ENCODE results near the gene SYTL4. TPM values are rescaled to one million over a fixed set of nuclear protein-coding genes. Genes with fewer than 3 reads are reported as not detected.

SYTL4 gene
- total RNA-seq, 2 experiments from 2014 or later = not detected

GRCh38 chrX:100648458-100649417 lies 83.2 kb downstream of the SYTL4 start:
- CTCF ChIA-PET (ENCODE audit: unreplicated experiment) = no interaction called here
- H3K79me2 ChIP-seq (ENCODE audit: insufficient read depth, low read depth, low read length) = no peaks in the 10 kb centered on the region

GRCh38 chrX:100647739-100648138 lies 84.2 kb downstream of the SYTL4 start:
- intact Hi-C loops (cut with micrococcal nuclease; ENCODE audit: unreplicated experiment) = no loop called here
- Histone ChIP-seq H3K36me3 (ENCODE audit: insufficient read depth, low read length) (no peaks in the 10 kb centered on the region), H3K4me3 (ENCODE audit: low read depth, low read length, poor library complexity, severe bottlenecking) (no peak overlapping the region), H2AFZ (ENCODE audit: low read length) (no peak overlapping the region), H4K20me1 (ENCODE audit: insufficient read depth, low read length) (no peaks in the 10 kb centered on the region), H3K4me1 (ENCODE audit: insufficient read depth, low read length, poor library complexity, severe bottlenecking) (peaks cover 13% of the 10 kb centered on the region), H3K9me2 (ENCODE audit: insufficient read depth, low read length) (no peaks in the 10 kb centered on the region), H3K27ac (ENCODE audit: low read depth, low read length, poor library complexity, severe bottlenecking) (no peak overlapping the region), H3K79me2 (ENCODE audit: insufficient read depth, low read depth, low read length) (no peaks in the 10 kb centered on the region), H3K9me3 (ENCODE audit: low read length) (no peaks in the 10 kb centered on the region), H3K4me2 (ENCODE audit: low read length) (no peak overlapping the region)
- POLR2A ChIA-PET = no interaction called here
- CTCF ChIA-PET (ENCODE audit: unreplicated experiment) = no interaction called here
- TF ChIP-seq, protein P1, sequence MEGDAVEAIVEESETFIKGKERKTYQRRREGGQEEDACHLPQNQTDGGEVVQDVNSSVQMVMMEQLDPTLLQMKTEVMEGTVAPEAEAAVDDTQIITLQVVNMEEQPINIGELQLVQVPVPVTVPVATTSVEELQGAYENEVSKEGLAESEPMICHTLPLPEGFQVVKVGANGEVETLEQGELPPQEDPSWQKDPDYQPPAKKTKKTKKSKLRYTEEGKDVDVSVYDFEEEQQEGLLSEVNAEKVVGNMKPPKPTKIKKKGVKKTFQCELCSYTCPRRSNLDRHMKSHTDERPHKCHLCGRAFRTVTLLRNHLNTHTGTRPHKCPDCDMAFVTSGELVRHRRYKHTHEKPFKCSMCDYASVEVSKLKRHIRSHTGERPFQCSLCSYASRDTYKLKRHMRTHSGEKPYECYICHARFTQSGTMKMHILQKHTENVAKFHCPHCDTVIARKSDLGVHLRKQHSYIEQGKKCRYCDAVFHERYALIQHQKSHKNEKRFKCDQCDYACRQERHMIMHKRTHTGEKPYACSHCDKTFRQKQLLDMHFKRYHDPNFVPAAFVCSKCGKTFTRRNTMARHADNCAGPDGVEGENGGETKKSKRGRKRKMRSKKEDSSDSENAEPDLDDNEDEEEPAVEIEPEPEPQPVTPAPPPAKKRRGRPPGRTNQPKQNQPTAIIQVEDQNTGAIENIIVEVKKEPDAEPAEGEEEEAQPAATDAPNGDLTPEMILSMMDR (conservative IDR thresholded peaks at IDR 0.05; ENCODE audit: low read length) = no peak
- TF ChIP-seq EZH2phosphoT487 (IDR thresholded peaks at IDR 0.05; ENCODE audit: borderline replicate concordance, low read depth, low read length) = no peak
- no TSS peak for BruUV-seq (replicated peaks)
- DNase-seq (ENCODE audit: low spot score) = no peak

More at GRCh38 chrX:100648458-100649417, 83.2 kb downstream of the SYTL4 start:
- Histone ChIP-seq H3K4me3 (ENCODE audit: low read depth, low read length, poor library complexity, severe bottlenecking) (no peak overlapping the region), H3K36me3 (ENCODE audit: insufficient read depth, low read length) (no peaks in the 10 kb centered on the region), H2AFZ (ENCODE audit: low read length) (no peak overlapping the region), H3K9me2 (ENCODE audit: insufficient read depth, low read length) (no peaks in the 10 kb centered on the region), H3K9me3 (ENCODE audit: low read length) (no peaks in the 10 kb centered on the region), H4K20me1 (ENCODE audit: insufficient read depth, low read length) (no peaks in the 10 kb centered on the region), H3K4me1 (ENCODE audit: insufficient read depth, low read length, poor library complexity, severe bottlenecking) (peaks cover 13% of the 10 kb centered on the region), H3K27ac (ENCODE audit: low read depth, low read length, poor library complexity, severe bottlenecking) (no peak overlapping the region), H3K4me2 (ENCODE audit: low read length) (no peak overlapping the region)
- no TSS peak for BruUV-seq (replicated peaks)
- no peak for DNase-seq (ENCODE audit: low spot score)
- no peak for TF ChIP-seq EZH2phosphoT487 (IDR thresholded peaks at IDR 0.05; ENCODE audit: borderline replicate concordance, low read depth, low read length)
- TF ChIP-seq, protein P1 (conservative IDR thresholded peaks at IDR 0.05; ENCODE audit: low read length) = no peak
- POLR2A ChIA-PET = no interaction called here
- intact Hi-C loops (cut with micrococcal nuclease; ENCODE audit: unreplicated experiment) = no loop called here

DNA sequence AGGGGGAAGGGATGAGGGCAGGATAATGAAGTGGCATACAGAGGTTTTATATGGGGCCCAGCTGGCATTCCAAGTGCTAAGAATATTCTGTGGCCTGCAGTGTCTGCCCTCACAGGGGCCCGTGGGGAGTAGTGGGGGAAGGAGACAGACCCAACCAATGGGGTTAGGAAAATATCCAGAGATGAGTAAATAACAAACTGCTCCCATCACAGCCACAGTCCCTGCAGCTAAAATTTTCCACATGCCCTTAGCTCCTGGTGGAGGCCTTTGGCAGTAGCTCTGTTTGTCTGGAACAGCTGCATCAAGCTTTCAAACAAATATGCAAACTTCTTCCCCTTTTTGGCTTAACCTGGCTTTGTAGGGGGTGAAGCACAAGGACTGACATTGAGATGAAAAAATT lies 84.8 kb downstream of the SYTL4 start:
- no peaks in the 10 kb centered on the region for H3K36me3 ChIP-seq (ENCODE audit: insufficient read depth, low read length)
- H3K4me2 ChIP-seq (ENCODE audit: low read length) = peak overlapping the region; percentile 12; the same call in 1 of the 2 replicates
- no peaks in the 10 kb centered on the region for H3K79me2 ChIP-seq (ENCODE audit: insufficient read depth, low read depth, low read length)
- no peak overlapping the region for H3K4me3 ChIP-seq (ENCODE audit: low read depth, low read length, poor library complexity, severe bottlenecking)
- peak; percentile 14 for DNase-seq (ENCODE audit: low spot score)
- no peak overlapping the region for H3K27ac ChIP-seq (ENCODE audit: low read depth, low read length, poor library complexity, severe bottlenecking)
- no peaks in the 10 kb centered on the region for H3K9me3 ChIP-seq (ENCODE audit: low read length)
- BruUV-seq (replicated peaks) = no TSS peak
- no peaks in the 10 kb centered on the region for H4K20me1 ChIP-seq (ENCODE audit: insufficient read depth, low read length)
- intact Hi-C loops (cut with micrococcal nuclease; ENCODE audit: unreplicated experiment) = no loop called here
- H3K4me1 ChIP-seq (ENCODE audit: insufficient read depth, low read length, poor library complexity, severe bottlenecking) = peaks cover 13% of the 10 kb centered on the region
- POLR2A ChIA-PET = no interaction called here
- TF ChIP-seq, protein P1 (conservative IDR thresholded peaks at IDR 0.05; ENCODE audit: low read length) = no peak
- TF ChIP-seq EZH2phosphoT487 (IDR thresholded peaks at IDR 0.05; ENCODE audit: borderline replicate concordance, low read depth, low read length) = no peak
- no peak overlapping the region for H2AFZ ChIP-seq (ENCODE audit: low read length)
- CTCF ChIA-PET (ENCODE audit: unreplicated experiment) = no interaction called here
- no peaks in the 10 kb centered on the region for H3K9me2 ChIP-seq (ENCODE audit: insufficient read depth, low read length)

All from OCI-LY7 (cell line).